ENCODE measurements around the gene DNPEP.
A peak's percentile ranks its signal among the peaks of the same experiment; 100 is the strongest.

DNPEP gene

DNA sequence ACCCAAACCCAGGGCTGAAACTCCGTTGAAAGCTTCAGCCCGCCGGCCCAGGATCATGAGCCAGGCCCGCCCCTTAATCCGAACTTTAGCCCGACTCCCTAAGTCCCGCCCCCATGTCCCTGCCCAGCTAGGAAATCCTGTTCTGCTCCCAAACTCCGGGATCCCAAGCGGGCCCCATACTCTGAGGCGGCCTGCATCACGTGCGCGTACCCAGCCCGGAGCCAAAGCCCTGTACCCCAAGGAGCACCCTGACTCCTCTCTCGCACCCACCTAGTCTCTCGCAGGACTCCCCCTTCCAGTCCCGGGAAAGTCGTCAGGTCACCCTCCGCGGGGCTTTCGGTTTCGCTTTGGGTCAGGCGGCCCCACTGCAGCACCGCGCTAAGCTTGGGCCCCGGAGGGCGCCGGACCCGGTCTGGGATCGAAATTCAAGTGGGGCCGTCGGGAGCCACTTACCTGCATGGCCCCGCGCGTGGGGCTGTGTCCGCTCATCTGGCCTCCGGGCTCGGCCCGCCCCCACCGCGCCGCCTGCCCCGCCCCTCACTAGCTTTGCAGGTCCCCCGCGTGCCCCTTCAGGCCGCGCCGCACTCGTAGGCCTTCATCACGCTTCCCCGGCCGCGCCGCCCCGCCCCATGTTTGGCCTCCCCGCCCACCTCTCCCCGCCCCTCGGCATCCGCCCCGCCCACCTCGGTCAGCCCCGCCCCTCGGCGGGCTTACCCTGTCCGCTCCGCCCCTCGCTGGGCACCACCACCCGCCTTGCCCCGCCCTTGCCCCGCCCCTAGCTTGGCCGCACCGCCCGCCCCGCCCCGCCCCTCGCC is at the start of gene DNPEP:
Gene DNPEP (minus strand): TSS at position 607 of the 815 bp plus-strand sequence. CDS start 118 bp downstream, at position 489.
- DNase-seq: peak; percentile 92

DNA sequence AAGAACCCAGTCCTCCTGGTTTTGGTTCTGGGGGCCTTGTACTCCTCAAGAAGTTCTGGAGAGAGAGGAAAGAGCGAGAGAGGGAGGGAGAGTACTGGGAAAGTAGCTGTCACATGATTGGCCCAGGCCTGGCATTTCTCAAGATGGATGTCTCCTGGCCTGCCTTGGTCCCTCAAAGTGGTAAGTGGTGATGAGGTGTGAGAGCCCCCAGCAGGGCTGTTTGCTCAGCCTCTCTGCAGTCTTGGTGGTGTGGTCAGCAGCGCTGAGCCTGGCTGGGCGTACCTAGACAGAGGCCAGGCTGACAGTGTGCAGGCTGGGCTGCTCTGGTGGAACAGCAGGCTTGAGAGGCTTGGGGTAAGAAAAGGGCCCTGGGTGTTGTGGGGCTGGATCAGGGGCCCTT is 49.4 kb upstream of the DNPEP start:
- no peak for DNase-seq

DNA sequence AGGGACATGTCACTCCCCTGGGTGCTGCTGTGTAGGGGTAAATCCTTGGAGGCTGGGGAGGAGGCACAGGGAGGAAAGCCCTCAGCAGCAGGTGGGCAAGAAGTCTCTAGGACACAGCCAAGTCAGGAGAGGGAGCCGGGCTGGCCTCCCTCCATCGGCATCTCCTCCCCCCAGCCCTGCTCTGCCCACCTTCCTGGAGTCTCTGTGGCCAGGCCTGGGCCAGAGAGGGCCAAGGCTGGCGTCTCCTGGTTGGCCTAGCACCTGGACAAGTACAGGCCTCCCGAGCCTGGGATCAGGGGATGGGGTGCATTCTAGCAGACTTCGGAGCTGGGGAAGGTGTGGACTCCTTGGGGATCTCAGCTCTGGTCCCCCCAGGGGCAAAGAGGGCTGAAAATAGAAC is 48.8 kb upstream of the DNPEP start:
- no peak for DNase-seq

DNA sequence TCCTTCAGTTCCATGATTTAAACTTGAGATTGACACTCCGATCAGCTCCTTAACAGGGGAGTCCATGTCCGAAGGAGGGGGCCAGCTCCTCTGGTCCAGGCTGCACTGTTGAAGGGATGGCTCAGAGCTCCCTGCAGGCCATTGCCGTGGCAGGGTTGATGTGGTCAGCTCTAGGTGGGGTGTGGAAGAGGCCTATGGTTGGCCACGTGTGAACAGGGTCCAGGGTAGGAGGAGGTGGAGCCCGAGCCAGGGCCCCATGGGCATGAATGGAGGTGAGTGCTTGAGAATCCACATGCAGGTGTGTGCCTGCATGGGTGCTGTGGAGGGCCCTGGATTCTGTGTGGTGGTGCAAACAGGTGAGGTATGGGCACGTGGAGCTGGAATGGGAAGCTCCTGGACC is 48.0 kb upstream of the DNPEP start:
- DNase-seq: no peak

DNA sequence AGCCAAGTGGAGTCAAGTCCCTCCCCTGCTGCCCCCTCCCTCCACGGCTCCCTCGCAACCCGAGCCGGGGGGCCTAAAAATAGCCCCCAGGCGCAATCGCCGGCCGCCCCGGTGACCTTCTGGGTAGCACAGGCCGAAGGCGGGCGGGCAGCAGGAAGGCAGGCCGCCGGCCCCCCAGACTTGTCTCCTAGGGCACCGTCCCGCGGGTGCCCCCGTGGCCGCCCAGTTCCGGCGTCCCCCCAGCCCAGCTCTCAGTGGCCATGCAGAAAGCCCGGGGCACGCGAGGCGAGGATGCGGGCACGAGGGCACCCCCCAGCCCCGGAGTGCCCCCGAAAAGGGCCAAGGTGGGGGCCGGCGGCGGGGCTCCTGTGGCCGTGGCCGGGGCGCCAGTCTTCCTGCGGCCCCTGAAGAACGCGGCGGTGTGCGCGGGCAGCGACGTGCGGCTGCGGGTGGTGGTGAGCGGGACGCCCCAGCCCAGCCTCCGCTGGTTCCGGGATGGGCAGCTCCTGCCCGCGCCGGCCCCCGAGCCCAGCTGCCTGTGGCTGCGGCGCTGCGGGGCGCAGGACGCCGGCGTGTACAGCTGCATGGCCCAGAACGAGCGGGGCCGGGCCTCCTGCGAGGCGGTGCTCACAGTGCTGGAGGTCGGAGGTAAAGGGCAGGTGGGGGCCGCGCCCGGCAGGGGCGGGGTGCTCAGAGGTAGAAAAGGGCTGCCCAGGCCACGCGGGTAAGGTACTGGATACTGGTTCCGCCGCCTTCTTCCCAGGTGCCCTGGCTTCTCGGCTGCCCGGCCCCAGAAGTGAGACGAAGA is 47.2 kb upstream of the DNPEP start, which contains the start of gene SPEG:
Gene SPEG (plus strand): TSS at position 126 of the 808 bp plus-strand sequence. CDS start 135 bp downstream, at position 261.
- no peak for DNase-seq

DNA sequence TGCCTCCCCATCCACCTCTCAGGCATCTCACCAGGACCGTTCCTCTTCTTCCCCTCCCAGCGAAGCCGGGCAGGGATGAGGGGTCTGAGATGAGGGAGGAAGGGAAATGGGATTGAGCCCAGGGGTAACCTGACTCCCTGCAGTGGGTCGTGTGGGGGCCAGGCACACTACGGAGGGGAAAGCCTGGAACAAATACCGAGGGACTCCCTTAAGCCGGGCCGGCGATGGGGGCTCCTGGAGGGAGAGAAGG is 46.7 kb upstream of the DNPEP start:
- DNase-seq: no peak

DNA sequence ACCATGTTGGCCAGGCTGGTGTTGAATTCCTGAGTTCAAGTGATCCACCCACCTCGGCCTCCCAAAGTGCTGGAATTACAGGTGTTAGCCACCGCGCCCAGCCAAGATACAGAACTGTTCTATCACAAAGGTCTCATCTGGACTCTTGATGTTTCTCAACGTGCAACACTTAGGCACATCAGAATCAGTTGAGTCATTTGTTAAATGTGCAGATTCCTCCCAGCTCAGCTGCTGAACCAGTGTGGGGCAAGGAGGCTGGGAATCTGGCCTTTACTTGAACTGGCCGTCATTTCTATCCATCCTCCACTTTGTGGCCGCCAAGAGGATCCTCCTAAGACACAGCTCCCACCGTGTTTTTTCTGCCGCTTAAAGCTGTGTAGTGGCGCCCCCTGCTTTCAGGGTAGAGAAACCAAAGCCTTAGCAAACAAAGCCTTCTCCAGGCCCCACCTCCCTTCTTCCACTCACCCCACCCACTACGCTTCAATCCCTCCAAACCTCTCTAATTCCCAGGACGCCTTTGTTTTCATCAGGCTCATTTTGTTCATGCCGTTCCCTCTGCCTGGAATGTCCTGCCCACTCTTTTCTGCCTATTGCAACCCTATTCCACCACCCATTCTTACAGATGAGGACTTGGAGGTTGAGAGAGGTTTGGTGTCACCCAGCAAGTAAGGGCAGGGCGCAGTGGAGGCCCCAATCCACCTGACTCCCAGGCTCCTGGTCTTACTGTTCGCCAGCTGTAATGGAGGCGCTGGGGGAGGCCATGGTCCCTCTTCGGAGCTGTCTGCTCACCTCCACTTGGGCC is 46.2 kb upstream of the DNPEP start:
- peak in 1 of 2 experiments; percentile 25 for DNase-seq

DNA sequence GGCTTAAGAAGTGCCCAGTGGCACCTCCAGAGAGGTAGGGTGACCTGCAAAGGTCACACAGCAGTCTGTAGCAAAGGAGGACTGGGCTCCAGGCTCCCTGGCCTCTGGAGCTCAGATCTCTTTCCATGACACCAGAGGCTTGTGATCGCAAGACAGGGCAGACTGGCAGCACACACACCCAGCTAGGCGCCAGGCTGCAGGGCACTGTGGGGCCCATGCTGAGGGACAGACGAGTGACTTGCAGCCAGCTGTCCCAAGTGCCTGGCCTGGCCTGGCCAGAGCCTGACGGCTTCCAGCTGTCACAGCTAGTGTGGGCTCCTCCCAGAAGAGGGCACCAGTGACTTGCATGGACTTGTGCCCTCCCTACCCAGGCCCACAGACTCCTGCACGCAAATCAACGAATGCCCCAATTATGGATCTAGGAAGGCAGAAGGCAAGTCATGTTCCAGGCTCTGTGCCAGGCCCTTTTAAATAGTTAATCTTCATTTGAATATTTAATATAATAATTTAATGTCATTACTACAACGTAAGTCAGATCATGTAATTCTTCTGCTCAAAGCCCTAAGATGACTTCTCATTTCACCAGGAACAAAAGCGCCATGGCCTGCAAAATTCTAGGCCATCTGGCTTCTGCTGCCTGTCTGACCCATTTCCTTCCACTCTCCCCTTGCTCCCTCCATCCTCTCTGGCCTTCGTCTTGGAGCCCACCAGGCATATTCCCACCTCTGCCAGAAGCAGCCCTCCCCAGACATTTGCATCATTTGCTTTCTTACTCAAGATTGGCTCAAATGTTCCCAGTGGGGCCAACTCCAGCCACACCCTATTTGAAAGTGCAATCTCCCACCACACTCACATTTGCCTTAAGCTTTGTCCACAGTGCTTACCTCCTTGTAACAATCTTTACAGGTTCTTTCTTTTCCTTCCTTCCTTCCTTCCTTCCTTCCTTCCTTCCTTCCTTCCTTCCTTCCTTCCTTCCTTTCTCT is 43.2 kb upstream of the DNPEP start:
- no peak for DNase-seq

DNA sequence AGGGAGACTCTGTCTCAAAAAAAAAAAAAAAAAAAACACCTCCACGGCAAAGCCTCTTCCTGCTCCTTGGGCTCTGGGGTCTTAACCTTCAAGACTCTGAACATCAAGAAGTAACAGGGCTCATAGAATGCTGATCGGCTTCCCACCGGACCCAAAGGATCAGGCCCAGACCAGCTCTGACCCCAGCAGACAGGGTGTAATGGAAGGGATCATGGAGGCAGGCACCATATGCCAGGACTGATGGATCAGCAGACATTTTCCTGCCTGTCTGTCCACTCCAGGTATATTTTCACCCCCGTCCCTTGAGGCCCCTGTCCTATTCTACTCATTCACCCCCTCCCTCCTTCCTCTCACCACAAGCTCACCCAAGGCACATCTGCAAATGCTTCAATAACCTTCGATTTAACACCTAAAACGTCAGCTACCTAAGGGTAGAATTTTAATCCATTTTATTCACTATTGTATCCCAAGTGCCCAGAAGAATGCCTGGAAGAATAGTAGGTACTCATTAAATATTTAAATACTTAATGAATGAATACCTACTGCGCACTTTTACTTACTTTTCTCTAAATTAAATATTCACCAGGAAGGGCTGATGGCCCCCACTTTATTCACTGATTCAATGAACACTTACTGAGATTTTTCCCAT is 42.4 kb upstream of the DNPEP start:
- DNase-seq: no peak

DNA sequence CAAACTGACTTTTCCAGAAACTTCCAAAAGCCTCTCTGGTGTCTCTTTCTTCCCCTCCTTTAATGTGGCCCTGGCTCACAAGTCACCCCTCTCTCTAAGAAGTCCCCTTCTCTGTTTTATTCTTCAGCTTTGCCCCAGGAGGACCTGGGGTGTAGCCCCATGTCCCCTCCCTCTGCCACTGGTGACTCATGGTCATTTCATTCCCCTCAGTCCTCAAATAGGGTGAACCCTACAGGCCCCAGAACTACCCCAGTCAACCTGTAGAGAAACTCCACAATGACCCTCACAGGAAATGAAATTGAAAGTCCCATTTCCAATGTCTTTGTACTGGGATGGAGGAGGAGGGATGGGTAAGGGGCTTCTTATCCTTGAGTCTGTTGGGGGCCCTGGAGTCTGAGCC is 40.8 kb upstream of the DNPEP start:
- no peak for DNase-seq

DNA sequence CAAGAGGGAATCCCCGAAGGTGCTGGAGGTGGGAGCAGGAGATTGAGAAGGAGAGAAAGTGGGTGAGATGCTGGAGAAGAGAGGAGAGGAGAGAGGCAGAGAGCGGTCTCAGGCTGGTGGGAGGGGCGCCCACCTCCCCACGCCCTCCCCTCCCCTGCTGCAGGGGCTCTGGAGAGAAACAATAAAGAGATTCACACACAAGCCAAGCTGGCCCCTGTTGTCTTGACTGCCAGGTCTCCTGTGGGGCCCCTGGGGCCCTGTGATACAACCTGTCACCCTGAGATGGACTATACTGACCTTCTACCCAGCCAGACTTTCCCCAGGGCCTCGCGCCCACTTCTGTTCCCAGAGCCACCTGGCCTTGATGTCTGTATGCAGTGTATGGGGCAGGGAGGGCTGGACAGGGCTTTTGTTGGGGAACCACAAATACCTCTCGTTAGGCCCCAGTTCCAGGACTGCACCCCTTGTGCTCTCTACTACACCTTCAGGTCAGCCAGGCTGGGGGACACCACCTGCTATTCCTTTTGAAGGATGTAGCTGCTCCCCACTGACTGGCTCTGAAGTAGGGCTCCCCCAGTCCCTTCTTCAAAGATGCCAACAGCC is 38.9 kb upstream of the DNPEP start:
- DNase-seq: no peak

DNA sequence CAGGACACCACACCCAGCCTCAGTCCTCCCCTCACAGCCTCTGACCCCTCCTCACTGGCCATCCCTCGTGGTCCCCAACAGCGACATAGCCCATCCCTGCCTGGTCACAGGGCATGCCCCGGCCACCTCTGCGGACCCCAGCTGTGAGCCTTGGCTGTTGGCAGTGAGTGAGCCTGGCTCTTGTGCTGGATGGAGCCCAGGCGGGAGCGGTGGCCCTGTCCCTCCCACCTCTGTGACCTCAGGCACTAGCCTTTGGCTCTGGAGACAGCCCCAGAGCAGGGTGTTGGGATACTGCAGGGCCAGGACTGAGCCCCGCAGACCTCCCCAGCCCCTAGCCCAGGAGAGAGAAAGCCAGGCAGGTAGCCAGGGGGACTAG is 38.3 kb upstream of the DNPEP start:
- DNase-seq: no peak

DNA sequence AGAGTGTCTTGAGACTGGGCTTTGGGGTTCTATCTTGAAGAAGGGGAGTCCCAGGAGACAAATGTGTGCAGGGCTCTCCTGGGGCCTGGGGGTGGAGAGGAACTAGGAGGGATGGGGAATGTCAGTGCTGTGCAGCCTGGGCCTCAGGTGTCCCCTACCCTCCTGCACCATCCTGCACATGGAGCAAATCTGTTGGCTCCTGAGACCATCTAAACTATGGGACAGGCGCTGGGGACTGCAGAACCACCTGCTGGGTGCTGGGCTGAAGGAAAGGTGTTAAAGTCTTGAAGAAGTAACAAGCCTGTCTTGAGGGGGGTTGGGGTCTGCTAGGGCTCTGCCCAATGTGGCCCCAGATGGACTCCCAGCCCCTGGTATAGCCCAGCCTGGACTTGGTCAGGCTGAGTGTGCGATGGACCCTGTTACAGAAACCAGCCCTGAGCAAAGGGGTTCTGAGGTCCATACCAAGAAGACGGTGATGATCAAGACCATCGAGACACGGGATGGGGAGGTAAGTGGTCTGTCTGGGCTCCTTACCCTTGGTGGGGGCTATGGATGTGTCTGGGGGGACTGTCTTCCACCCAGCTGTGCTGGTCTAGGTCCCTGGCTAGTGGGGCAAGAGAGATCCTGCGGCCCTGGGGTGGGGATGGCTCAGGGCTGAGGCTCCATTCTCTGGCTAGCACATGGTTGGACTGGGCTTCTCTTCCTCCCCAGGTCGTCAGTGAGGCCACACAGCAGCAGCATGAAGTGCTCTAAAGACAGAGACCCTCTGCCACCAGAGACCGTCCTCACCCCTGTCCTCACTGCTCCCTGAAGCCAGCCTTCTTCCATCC is 37.7 kb upstream of the DNPEP start:
- no peak for DNase-seq

DNA sequence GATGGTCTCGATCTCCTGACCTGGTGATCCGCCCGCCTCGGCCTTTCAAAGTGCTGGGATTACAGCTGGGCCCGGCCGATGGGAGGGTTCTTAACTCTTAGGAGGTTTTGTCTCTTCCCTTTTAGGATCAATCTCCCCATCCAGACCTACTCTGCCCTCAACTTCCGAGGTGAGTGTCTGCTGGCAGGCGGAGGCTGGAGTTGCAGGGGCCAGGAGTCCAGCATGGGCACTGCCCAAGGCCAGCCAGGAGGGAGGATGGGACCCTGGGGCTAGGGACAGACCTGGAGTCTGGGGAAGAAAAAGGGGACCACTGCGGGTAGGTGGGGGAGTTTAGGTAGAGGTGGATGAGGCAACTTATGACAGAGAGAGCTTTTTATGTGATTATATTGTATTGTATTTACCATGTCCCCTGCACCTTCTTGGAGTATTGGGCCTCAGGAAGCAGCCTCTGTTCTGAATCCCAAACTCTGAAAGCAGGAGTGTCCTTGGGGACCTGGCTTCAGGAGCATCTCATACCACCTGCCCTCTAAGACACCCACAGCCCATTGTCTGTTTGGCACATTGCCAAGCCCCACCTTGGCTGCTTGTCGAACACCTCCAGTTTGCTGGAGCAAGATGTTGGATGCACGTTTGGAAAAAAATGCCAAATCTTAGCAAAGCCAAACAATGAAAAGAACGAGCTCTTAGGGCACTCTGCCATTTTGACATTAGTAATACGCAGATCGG is 36.1 kb upstream of the DNPEP start:
- no peak for DNase-seq

DNA sequence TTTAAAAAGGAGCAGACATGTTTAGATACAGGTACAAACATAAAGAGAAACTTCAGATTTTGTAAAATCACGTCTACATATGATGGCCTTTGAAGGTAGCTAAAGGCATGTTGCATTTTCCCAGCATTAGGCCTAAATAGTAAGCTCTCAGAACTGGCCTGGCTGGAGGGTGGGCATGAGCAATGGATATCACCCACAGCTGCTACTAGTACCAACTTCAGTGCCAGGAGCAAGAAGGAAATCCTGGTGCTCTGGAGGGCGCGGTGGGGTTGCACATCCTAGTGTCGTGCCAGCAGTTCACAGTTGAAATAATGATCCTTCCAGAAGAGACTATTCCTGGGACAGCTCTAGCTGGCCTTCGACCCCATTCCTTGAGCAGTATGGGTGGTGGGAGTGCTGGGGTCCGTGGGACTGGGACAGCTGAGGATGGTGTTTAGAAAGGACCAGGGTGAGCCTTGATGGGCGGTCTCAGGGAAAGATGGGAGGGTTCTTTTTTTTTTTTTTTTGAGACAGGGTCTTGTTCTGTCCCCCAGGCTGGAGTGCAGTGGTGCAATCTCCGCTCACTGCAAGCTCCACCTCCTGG is 35.3 kb upstream of the DNPEP start:
- no peak for DNase-seq

DNA sequence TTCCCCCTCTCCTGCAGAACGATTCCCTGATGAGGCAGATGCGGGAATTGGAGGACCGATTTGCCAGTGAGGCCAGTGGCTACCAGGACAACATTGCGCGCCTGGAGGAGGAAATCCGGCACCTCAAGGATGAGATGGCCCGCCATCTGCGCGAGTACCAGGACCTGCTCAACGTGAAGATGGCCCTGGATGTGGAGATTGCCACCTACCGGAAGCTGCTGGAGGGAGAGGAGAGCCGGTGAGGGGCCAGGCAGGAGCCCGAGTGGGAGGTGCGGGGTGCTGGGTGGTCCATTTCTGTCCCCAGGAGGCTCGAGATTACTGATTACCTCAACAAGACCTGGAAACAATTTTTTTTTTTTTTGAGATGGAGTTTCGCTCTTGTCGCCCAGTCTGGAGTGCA is 33.6 kb upstream of the DNPEP start:
- no peak for DNase-seq

DNA sequence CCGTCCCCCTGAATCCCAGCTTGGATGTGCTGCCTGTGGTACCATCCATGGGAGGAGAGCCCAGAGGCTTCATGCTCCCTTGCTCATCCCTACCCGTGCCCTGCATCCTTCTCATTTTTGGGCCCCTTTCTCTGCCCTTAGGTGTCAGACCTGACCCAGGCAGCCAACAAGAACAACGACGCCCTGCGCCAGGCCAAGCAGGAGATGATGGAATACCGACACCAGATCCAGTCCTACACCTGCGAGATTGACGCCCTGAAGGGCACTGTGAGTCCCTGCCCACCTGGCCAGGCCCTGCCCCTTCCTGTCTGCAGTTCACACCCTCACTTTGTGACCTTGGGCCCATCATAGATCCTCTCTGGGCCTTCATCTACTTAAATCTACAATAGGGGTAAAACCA is 33.0 kb upstream of the DNPEP start:
- no peak for DNase-seq

DNA sequence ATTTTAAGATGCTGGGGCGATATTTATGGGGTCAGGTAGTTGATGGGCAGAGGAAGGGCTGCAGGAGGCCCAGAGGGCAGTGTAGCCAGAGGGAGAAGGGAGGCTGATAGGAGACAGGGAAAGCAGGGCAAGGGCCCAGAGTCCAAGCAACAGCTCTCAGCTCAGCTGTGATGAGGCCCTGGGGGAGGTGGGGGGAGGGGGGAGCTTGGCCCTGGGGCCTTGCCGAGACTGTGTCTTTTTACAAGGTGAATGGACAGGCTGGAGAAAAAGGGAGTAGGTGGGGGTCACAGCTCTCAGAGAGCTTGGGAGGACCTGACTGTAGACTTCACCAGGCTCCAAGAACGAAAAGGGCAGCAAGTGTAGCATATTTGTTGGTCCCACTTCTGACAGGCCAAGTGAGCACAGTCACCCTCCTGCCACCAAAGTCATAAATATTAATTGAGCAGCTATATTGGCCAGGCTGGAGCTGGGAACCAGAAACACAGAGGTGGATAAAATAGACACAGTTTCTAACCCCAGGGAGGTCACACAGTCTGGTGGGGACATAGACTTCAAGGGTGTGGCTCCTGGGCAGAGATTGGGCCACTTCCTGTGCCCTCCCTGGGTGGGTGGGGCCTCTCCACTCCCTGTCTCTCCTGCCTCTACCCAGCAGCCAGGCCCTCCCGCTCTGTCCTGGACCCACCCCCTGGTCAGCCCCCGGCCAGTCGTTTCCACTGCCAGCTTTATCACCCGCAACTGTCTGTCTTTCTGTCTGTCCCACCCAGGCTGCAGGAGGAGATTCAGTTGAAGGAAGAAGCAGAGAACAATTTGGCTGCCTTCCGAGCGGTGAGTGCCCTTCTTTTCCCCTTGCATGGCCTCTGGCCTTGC is 31.9 kb upstream of the DNPEP start:
- no peak for DNase-seq

DNA sequence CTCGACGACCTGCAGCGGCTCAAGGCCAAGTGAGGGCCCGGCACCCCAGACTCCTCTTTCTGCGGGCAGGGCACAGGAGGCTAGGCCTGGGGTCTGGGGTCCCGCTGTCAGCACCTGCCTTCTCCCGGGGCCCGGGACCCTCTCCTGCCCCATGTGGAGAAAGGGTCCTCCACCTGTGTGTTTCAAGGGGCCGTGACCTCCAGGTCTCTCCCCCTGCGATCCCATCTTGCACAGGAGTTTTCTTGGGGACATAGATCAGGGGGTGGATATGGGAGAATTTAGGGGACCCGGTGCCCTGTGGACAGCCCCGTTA is 31.3 kb upstream of the DNPEP start:
- DNase-seq: no peak

Measured in AML-193 (cell line).